Measurements from ENCODE around the gene HSPG2. TPM values are rescaled to one million over a fixed set of nuclear protein-coding genes. Genes with fewer than 3 reads are reported as not detected.
"Not testable (repeated sequence)": the region's sequence is repeated elsewhere in the genome, so short reads cannot be mapped to it uniquely, and the experiment has no call there.

The HSPG2 gene
- polyA plus RNA-seq, 1 donor from 2014 or later: 0.79 TPM

GRCh38 chr1:21778405-21778727 lies 158.7 kb downstream of the HSPG2 start:
- Histone ChIP-seq H3K9me2 (ENCODE audit: insufficient read depth, low read length) (no peaks in the 10 kb centered on the region), H3K4me2 (ENCODE audit: low read length) (no peak overlapping the region), H3K4me3 (ENCODE audit: low read length) (no peak overlapping the region), H3K79me2 (replicated peaks; ENCODE audit: insufficient read depth, low read length) (peaks cover 57% of the 10 kb centered on the region), H4K20me1 (ENCODE audit: insufficient read depth) (no peaks in the 10 kb centered on the region), H3K9ac (ENCODE audit: low read length) (no peak overlapping the region), H3K27me3 (ENCODE audit: insufficient read depth, low read depth, low read length) (no peaks in the 10 kb centered on the region), H3K9me3 (ENCODE audit: low read length) (no peaks in the 10 kb centered on the region), H3K36me3 (ENCODE audit: insufficient read depth, low read length) (no peaks in the 10 kb centered on the region), H3F3A (ENCODE audit: insufficient read depth, low read length, poor library complexity, severe bottlenecking) (no peaks in the 10 kb centered on the region), H2AFZ (ENCODE audit: low read depth, low read length) (no peak overlapping the region), H3K27ac (ENCODE audit: low read length) (no peak overlapping the region)
- TF ChIP-seq SMC3 (conservative IDR thresholded peaks at IDR 0.05; ENCODE audit: poor library complexity) (no peak), EP300 (conservative IDR thresholded peaks at IDR 0.05; ENCODE audit: poor library complexity, severe bottlenecking) (no peak), CTCF (IDR thresholded peaks at IDR 0.05; ENCODE audit: poor library complexity, severe bottlenecking) (no peak), RAD21 (conservative IDR thresholded peaks at IDR 0.05) (no peak), MXI1 (conservative IDR thresholded peaks at IDR 0.05; ENCODE audit: poor library complexity, severe bottlenecking) (no peak)

GRCh38 chr1:21776925-21777324 lies 160.2 kb downstream of the HSPG2 start:
- H2AFZ ChIP-seq (ENCODE audit: low read depth, low read length); H4K20me1 ChIP-seq (ENCODE audit: insufficient read depth); H3K27me3 ChIP-seq (ENCODE audit: insufficient read depth, low read depth, low read length); H3K9me2 ChIP-seq (ENCODE audit: insufficient read depth, low read length); H3K36me3 ChIP-seq (ENCODE audit: insufficient read depth, low read length); H3K4me2 ChIP-seq (ENCODE audit: low read length); H3K9me3 ChIP-seq (ENCODE audit: low read length); H3K9ac ChIP-seq (ENCODE audit: low read length); H3K27ac ChIP-seq (ENCODE audit: low read length); H3K4me3 ChIP-seq (ENCODE audit: low read length); H3F3A ChIP-seq (ENCODE audit: insufficient read depth, low read length, poor library complexity, severe bottlenecking): not testable (repeated sequence)
- peaks cover 58% of the 10 kb centered on the region for H3K79me2 ChIP-seq (replicated peaks; ENCODE audit: insufficient read depth, low read length)

GRCh38 chr1:21775985-21776562 lies 161.0 kb downstream of the HSPG2 start:
- no peak overlapping the region for H3K4me3 ChIP-seq (ENCODE audit: low read length)
- H2AFZ ChIP-seq (ENCODE audit: low read depth, low read length): no peak overlapping the region
- no peaks in the 10 kb centered on the region for H4K20me1 ChIP-seq (ENCODE audit: insufficient read depth)
- no peaks in the 10 kb centered on the region for H3K9me3 ChIP-seq (ENCODE audit: low read length)
- H3F3A ChIP-seq (ENCODE audit: insufficient read depth, low read length, poor library complexity, severe bottlenecking): no peaks in the 10 kb centered on the region
- no peaks in the 10 kb centered on the region for H3K27me3 ChIP-seq (ENCODE audit: insufficient read depth, low read depth, low read length)
- no peaks in the 10 kb centered on the region for H3K36me3 ChIP-seq (ENCODE audit: insufficient read depth, low read length)
- no peak overlapping the region for H3K9ac ChIP-seq (ENCODE audit: low read length)
- H3K4me2 ChIP-seq (ENCODE audit: low read length): no peak overlapping the region
- TF ChIP-seq TAF1 (IDR thresholded peaks at IDR 0.05; ENCODE audit: low read depth): no peak
- no peak for TF ChIP-seq EP300 (conservative IDR thresholded peaks at IDR 0.05; ENCODE audit: poor library complexity, severe bottlenecking)
- no peak for TF ChIP-seq REST (IDR thresholded peaks at IDR 0.05; ENCODE audit: borderline replicate concordance)
- TF ChIP-seq POLR2AphosphoS5 (IDR thresholded peaks at IDR 0.05): no peak
- TF ChIP-seq RAD21 (conservative IDR thresholded peaks at IDR 0.05): no peak
- TF ChIP-seq MXI1 (conservative IDR thresholded peaks at IDR 0.05; ENCODE audit: poor library complexity, severe bottlenecking): no peak
- no peak for TF ChIP-seq CTCF (IDR thresholded peaks at IDR 0.05; ENCODE audit: poor library complexity, severe bottlenecking)
- no peak for TF ChIP-seq SMC3 (conservative IDR thresholded peaks at IDR 0.05; ENCODE audit: poor library complexity)
- TF ChIP-seq EZH2 (IDR thresholded peaks at IDR 0.05; ENCODE audit: borderline replicate concordance, insufficient read depth, low read length, poor library complexity, severe bottlenecking): no peak
- no peaks in the 10 kb centered on the region for H3K9me2 ChIP-seq (ENCODE audit: insufficient read depth, low read length)
- no peak overlapping the region for H3K27ac ChIP-seq (ENCODE audit: low read length)
- H3K79me2 ChIP-seq (replicated peaks; ENCODE audit: insufficient read depth, low read length): peaks cover 50% of the 10 kb centered on the region

All from neural cell (in vitro differentiated cells).